Measurements from ENCODE around the gene POLR2H. TPM values are rescaled to one million over a fixed set of nuclear protein-coding genes. Genes with fewer than 3 reads are reported as not detected.

Gene POLR2H
- total and polyA plus RNA-seq, 10 of the 15 experiments (the other 5 are each of a cell fraction or from before 2014, with no cell fraction given) = 74.2 to 357 (median 143) TPM

DNA sequence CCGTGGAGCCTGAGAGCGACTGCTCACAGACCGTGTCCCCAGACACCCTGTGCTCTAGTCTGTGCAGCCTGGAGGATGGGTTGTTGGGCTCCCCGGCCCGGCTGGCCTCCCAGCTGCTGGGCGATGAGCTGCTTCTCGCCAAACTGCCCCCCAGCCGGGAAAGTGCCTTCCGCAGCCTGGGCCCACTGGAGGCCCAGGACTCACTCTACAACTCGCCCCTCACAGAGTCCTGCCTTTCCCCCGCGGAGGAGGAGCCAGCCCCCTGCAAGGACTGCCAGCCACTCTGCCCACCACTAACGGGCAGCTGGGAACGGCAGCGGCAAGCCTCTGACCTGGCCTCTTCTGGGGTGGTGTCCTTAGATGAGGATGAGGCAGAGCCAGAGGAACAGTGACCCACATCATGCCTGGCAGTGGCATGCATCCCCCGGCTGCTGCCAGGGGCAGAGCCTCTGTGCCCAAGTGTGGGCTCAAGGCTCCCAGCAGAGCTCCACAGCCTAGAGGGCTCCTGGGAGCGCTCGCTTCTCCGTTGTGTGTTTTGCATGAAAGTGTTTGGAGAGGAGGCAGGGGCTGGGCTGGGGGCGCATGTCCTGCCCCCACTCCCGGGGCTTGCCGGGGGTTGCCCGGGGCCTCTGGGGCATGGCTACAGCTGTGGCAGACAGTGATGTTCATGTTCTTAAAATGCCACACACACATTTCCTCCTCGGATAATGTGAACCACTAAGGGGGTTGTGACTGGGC is 16.8 kb upstream of the POLR2H start:
- intact Hi-C loops (cut with micrococcal nuclease; ENCODE audit: unreplicated experiment) (no loop called here), in situ Hi-C loops (cut with MboI) (no loop called here)
- Histone ChIP-seq H3K9ac (ENCODE audit: control insufficient read depth, insufficient read depth, low read length) (no peak overlapping the region), H3K4me1 (ENCODE audit: control insufficient read depth, insufficient read depth, low read length) (peaks cover 3% of the 10 kb centered on the region; the same call in 1 of the 2 replicates), H3K4me3 (no peak overlapping the region), H3K27ac (ENCODE audit: control insufficient read depth, insufficient read depth) (no peak overlapping the region), H2AFZ (ENCODE audit: control insufficient read depth, low read depth, low read length) (no peak overlapping the region), H3K79me2 (ENCODE audit: control insufficient read depth, insufficient read depth, low read length) (no peaks in the 10 kb centered on the region), H4K20me1 (ENCODE audit: control insufficient read depth, insufficient read depth) (no peaks in the 10 kb centered on the region), H3K4me2 (ENCODE audit: control insufficient read depth, insufficient read depth) (no peak overlapping the region), H3K36me3 (ENCODE audit: control insufficient read depth in 2 of 2, insufficient read depth in 2 of 2, low read length in 1 of 2) (no peaks in the 10 kb centered on the region), H3K9me3 (replicated peaks; ENCODE audit: control insufficient read depth, insufficient read depth, low read length) (no peaks in the 10 kb centered on the region), H3K27me3 (replicated peaks in 1 of 2; ENCODE audit: control insufficient read depth in 2 of 2, insufficient read depth in 2 of 2, low read length in 1 of 2) (no peaks in the 10 kb centered on the region)
- 77% methylated on average over 23 of the region's 24 CpGs for WGBS (ENCODE audit: insufficient coverage, insufficient replicate concordance, low lambda C conversion rate, missing lambda C conversion rate)
- no peak for TF ChIP-seq POLR2AphosphoS5 (IDR thresholded peaks at IDR 0.05; ENCODE audit: low read length)
- TF ChIP-seq, protein P1, sequence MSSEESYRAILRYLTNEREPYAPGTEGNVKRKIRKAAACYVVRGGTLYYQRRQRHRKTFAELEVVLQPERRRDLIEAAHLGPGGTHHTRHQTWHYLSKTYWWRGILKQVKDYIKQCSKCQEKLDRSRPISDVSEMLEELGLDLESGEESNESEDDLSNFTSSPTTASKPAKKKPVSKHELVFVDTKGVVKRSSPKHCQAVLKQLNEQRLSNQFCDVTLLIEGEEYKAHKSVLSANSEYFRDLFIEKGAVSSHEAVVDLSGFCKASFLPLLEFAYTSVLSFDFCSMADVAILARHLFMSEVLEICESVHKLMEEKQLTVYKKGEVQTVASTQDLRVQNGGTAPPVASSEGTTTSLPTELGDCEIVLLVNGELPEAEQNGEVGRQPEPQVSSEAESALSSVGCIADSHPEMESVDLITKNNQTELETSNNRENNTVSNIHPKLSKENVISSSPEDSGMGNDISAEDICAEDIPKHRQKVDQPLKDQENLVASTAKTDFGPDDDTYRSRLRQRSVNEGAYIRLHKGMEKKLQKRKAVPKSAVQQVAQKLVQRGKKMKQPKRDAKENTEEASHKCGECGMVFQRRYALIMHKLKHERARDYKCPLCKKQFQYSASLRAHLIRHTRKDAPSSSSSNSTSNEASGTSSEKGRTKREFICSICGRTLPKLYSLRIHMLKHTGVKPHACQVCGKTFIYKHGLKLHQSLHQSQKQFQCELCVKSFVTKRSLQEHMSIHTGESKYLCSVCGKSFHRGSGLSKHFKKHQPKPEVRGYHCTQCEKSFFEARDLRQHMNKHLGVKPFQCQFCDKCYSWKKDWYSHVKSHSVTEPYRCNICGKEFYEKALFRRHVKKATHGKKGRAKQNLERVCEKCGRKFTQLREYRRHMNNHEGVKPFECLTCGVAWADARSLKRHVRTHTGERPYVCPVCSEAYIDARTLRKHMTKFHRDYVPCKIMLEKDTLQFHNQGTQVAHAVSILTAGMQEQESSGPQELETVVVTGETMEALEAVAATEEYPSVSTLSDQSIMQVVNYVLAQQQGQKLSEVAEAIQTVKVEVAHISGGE (CRISPR knock-in tag; IDR thresholded peaks at IDR 0.05) = no peak
- no peak for TF ChIP-seq NBN (IDR thresholded peaks at IDR 0.05)
- TF ChIP-seq NR2C2 (IDR thresholded peaks at IDR 0.05; ENCODE audit: borderline replicate concordance, control insufficient read depth, insufficient read length, low read depth) = no peak
- TF ChIP-seq SMARCA5 (IDR thresholded peaks at IDR 0.05) = no peak
- no peak for TF ChIP-seq KLF5 (IDR thresholded peaks at IDR 0.05; ENCODE audit: partially characterized antibody)
- TF ChIP-seq, protein P2, sequence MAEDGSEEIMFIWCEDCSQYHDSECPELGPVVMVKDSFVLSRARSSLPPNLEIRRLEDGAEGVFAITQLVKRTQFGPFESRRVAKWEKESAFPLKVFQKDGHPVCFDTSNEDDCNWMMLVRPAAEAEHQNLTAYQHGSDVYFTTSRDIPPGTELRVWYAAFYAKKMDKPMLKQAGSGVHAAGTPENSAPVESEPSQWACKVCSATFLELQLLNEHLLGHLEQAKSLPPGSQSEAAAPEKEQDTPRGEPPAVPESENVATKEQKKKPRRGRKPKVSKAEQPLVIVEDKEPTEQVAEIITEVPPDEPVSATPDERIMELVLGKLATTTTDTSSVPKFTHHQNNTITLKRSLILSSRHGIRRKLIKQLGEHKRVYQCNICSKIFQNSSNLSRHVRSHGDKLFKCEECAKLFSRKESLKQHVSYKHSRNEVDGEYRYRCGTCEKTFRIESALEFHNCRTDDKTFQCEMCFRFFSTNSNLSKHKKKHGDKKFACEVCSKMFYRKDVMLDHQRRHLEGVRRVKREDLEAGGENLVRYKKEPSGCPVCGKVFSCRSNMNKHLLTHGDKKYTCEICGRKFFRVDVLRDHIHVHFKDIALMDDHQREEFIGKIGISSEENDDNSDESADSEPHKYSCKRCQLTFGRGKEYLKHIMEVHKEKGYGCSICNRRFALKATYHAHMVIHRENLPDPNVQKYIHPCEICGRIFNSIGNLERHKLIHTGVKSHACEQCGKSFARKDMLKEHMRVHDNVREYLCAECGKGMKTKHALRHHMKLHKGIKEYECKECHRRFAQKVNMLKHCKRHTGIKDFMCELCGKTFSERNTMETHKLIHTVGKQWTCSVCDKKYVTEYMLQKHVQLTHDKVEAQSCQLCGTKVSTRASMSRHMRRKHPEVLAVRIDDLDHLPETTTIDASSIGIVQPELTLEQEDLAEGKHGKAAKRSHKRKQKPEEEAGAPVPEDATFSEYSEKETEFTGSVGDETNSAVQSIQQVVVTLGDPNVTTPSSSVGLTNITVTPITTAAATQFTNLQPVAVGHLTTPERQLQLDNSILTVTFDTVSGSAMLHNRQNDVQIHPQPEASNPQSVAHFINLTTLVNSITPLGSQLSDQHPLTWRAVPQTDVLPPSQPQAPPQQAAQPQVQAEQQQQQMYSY (CRISPR knock-in tag; IDR thresholded peaks at IDR 0.05) = no peak
- TF ChIP-seq SKIL (IDR thresholded peaks at IDR 0.05; ENCODE audit: low read depth, poor library complexity, severe bottlenecking) = no peak
- no peak for TF ChIP-seq MTA3 (IDR thresholded peaks at IDR 0.05; ENCODE audit: borderline replicate concordance, low read length)
- no peak for TF ChIP-seq NRF1 (conservative IDR thresholded peaks at IDR 0.05; ENCODE audit: low read depth, low read length)
- TF ChIP-seq HDGF (IDR thresholded peaks at IDR 0.05) = no peak
- no peak for DNase-seq (ENCODE audit: low read depth, low spot score)
- ChIA-PET CTCF (interaction anchor here (1.4 kb wide), 1 partner anchor 9 kb away, joined by 5 read pairs; no protein-coding TSS in a partner anchor), RAD21 (ENCODE audit: unreplicated experiment) (no interaction called here), SMC1A (ENCODE audit: uncharacterized antibody, unreplicated experiment) (no interaction called here), POLR2A (no interaction called here)
- ATAC-seq = no peak
- FAIRE-seq = no peak
- no TSS peak for BruUV-seq (replicated peaks)

All from GM12878 (cell line).